Sigmoid colon (tissue), 7 donors: ENCODE results near the gene EEF2KMT. TPM values are rescaled to one million over a fixed set of nuclear protein-coding genes. Genes with fewer than 3 reads are reported as not detected.

Experiments used
- DNase-seq: peaks from one replicate; pipeline ENCODE4 v3.0.0-alpha.2; 2019
- H3K27ac ChIP-seq, 4 donors: fragments of 200-600 bp; sonication (generic); one replicate each; pipeline ENCODE4 v1.5.1; 2016 to 2019; ENCODE audit warnings: mild to moderate bottlenecking in 1 of 4
- H3K27me3 ChIP-seq, 3 donors: fragments of 200-600 bp; sonication (generic); one replicate each; pipeline ENCODE4 v1.5.1; 2019; ENCODE audit warnings: mild to moderate bottlenecking in 1 of 3
- H3K36me3 ChIP-seq, 4 donors: fragments of 200-600 bp; sonication (generic); one replicate each; pipeline ENCODE4 v1.5.1; 2016 to 2019
- H3K4me1 ChIP-seq, 4 donors: fragments of 200-600 bp; sonication (generic); one replicate each; pipeline ENCODE4 v1.5.1; 2017 to 2019
- H3K4me3 ChIP-seq, 4 donors: fragments of 200-600 bp; sonication (generic); one replicate each; pipeline ENCODE4 v1.5.1; 2017 to 2019; ENCODE audit warnings: mild to moderate bottlenecking in 2 of 4, moderate library complexity in 1 of 4
- H3K9me3 ChIP-seq, 4 donors: fragments of 200-600 bp in 3 of 4; sonication (generic) in 3 of 4; one replicate each; pipeline versions ENCODE4 v1.5.1 to v1.6.1; 2013 to 2019
- EP300 ChIP-seq, 4 donors: sonication (generic); formaldehyde crosslinking; IDR thresholded peaks; one replicate each; pipeline ENCODE4 v1.6.1; 2017; ENCODE audit warnings: antibody characterized with exemption in 4 of 4
- POLR2A ChIP-seq, 2 donors: fragments of 450-650 bp; IDR thresholded peaks; one replicate each; pipeline ENCODE4 v1.6.1; 2016; ENCODE audit warnings: antibody characterized with exemption in 2 of 2, mild to moderate bottlenecking in 2 of 2, moderate library complexity in 2 of 2
- POLR2AphosphoS5 ChIP-seq, 4 donors: sonication (generic); formaldehyde crosslinking; IDR thresholded peaks; one replicate each; pipeline ENCODE4 v1.6.1; 2017; ENCODE audit warnings: antibody characterized with exemption in 4 of 4
- WGBS, 2 donors: extraction: QIAGEN DNeasy Blood & Tissue Kit; methylation state at CpG; one replicate each; pipeline ENCODE4 v1.1.7; 2013; 5-methylcytosine and 5-hydroxymethylcytosine counted together
- intact Hi-C: fragments of 100-400 bp; cut with DNase I; formaldehyde crosslinking; loops from one replicate; pipeline ENCODE4 v1.15.1; 2023
- polyA plus RNA-seq, 3 donors: library from polyadenylated mRNA; stranded (reverse); fragments of 200-250 nt; gene quantifications; one replicate each; pipeline ENCODE4 v1.2.3, GENCODE V29; 2013
- total RNA-seq, 4 donors: library from RNA; depleted of rRNA; stranded (reverse); fragments of >200 nt; gene quantifications; one replicate each; pipeline ENCODE4 v1.1.0, GENCODE V29; 2016
- TF ChIP-seq, protein P1 (sequence below), 4 experiments: fragments of 450-650 bp in 3 of 4; fragments of 200-600 bp in 1 of 4; IDR thresholded peaks; one replicate each; pipeline ENCODE4 v1.5.1; 2016 to 2019; ENCODE audit warnings: antibody characterized with exemption in 4 of 4, mild to moderate bottlenecking in 3 of 4, moderate library complexity in 2 of 4
- donor health status: healthy with polysubstance abuse.
- donor health status: Bipolar disorder and iron deficiency.
- donor health status: healthy.

Gene EEF2KMT
- total and polyA plus RNA-seq, 7 donors, result 4.2 to 11.1 (median 8.6) TPM

DNA sequence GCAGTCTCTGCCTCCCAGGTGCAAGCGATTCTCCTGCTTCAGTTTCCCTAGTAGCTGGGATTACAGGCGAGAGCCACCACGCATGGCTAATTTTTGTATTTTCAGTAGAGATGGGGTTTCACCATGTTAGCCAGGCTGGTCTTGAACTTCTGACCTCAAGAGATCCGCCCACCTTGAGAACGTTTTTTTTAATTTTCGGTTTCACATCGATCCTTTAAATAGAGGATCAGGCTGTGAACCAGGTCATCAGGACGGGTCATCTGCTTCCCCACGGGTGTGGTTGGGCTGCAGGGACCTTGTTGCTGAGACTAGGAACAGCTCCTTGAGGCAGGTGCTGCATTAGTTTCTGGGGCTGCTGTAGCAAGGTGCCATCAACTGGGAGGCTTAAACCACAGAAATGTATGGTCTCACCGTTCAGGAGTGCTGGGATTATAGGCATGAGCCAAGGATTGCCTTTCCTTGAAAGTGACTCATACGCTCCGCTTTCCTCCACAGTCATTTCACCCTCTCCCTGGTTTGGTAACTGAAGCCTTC, 55.9 kb downstream of the EEF2KMT start:
- Histone ChIP-seq H3K27ac (no peak overlapping the region), H3K4me3 (no peak overlapping the region), H3K9me3 (no peaks in the 10 kb centered on the region), H3K4me1 (no peaks in the 10 kb centered on the region), H3K36me3 (no peaks in the 10 kb centered on the region), H3K27me3 (peaks cover 0 to 3% (median 0%) of the 10 kb centered on the region in 3 donors)
- intact Hi-C loops, result no loop called here
- 56 to 75% methylated on average over 12 of the region's 12 CpGs for WGBS, 2 donors
- TF ChIP-seq, protein P1, sequence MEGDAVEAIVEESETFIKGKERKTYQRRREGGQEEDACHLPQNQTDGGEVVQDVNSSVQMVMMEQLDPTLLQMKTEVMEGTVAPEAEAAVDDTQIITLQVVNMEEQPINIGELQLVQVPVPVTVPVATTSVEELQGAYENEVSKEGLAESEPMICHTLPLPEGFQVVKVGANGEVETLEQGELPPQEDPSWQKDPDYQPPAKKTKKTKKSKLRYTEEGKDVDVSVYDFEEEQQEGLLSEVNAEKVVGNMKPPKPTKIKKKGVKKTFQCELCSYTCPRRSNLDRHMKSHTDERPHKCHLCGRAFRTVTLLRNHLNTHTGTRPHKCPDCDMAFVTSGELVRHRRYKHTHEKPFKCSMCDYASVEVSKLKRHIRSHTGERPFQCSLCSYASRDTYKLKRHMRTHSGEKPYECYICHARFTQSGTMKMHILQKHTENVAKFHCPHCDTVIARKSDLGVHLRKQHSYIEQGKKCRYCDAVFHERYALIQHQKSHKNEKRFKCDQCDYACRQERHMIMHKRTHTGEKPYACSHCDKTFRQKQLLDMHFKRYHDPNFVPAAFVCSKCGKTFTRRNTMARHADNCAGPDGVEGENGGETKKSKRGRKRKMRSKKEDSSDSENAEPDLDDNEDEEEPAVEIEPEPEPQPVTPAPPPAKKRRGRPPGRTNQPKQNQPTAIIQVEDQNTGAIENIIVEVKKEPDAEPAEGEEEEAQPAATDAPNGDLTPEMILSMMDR (IDR thresholded peaks at IDR 0.05), result no peak
- TF ChIP-seq POLR2A (IDR thresholded peaks at IDR 0.05) (no peak), POLR2AphosphoS5 (IDR thresholded peaks at IDR 0.05) (no peak), EP300 (IDR thresholded peaks at IDR 0.05) (no peak)
- DNase-seq, result no peak

DNA sequence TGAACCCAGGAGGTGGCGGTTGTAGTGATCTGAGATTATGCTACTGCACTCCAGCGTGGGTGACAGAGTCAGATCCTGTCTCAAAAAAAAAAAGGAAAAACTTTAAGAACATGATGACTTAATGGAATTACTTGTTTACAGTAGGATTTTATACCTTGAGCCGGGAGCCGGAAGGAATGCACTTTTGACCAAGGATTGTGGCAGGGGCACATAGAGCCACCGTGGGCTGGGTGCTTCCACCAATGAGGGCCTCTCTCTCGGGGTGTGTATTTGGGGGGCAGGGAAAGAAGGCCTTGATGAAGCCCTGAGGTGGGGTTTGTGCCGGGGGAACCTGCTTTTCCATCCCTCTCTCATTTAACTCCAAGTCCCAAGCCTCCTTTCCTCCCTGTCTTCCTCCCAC, 57.1 kb downstream of the EEF2KMT start:
- no peak for DNase-seq
- Histone ChIP-seq H3K27ac (no peak overlapping the region), H3K4me1 (no peaks in the 10 kb centered on the region), H3K36me3 (no peaks in the 10 kb centered on the region), H3K4me3 (no peak overlapping the region), H3K9me3 (no peaks in the 10 kb centered on the region), H3K27me3 (peaks cover 0 to 3% (median 0%) of the 10 kb centered on the region in 3 donors)
- TF ChIP-seq EP300 (IDR thresholded peaks at IDR 0.05), result no peak
- intact Hi-C loops, result no loop called here
- 22 to 53% methylated on average over 7 of the region's 7 CpGs for WGBS, 2 donors

DNA sequence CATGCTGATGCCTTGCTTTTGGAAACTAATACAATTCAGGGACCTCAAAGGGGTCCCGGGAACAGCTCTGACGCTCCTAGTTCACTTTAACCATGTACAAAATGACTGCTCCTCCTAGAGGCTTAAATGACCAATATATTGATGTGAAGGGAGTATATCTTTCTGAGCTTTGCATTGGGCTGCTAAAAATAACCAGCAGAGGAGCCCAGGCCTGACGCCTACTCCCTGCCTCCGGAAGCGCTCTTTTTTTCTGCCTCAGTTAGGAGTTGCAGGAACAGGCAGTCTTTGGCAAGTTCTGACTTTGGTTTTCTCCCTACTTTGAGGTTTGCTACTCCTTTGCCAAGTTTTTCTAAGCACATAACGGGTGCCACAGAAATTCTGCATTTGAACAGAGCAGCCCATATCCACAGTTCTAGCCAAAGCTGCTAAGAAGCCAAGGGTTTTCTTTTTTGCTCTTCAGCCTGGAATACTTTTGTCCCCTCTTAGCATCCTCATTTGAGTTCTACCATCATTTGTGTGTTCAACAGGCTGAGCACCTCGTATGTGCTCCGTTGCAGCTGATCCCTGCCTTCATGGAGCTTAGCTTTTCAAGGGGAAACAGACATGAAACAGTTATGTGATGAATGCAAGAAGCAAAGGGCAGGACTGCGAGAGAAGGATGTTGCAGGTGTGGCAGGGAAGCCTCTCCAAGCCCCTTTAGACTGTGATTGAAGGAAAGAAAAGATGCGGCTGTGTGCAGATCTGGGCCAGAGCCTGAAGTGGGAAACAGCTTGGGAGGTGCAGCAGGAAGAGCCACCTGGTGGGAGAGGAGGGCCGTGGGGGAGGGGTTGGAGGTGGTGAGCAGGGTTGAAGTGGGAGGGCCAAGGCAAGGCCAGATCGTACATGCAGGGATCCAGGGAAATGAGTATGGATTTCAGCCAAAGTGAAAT, 61.1 kb downstream of the EEF2KMT start:
- intact Hi-C loops, result no loop called here
- Histone ChIP-seq H3K36me3 (no peaks in the 10 kb centered on the region), H3K9me3 (no peaks in the 10 kb centered on the region), H3K27me3 (no peaks in the 10 kb centered on the region), H3K4me1 (peaks cover 0 to 21% (median 16%) of the 10 kb centered on the region in 4 donors), H3K4me3 (no peak overlapping the region), H3K27ac (no peak overlapping the region)
- TF ChIP-seq, protein P1 (IDR thresholded peaks at IDR 0.05), result no peak
- no peak for TF ChIP-seq POLR2AphosphoS5 (IDR thresholded peaks at IDR 0.05)
- WGBS, 2 donors, result 64 to 71% methylated on average over 12 of the region's 12 CpGs
- DNase-seq, result no peak

DNA sequence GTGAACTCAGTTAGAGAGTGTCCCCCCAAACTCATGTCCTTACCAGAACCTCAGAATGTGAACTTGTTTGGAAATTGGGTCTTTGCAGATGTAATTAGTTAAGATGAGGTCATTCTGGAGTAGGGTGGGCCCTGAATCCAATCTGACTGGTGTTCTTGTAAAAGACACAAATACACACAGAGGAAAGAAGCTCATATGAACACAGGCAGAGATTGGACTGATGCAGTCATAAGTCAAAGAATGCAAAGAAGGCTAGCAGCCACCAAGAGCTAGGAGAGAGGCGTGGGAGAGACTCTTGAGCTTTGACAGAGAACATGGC, 61.7 kb downstream of the EEF2KMT start:
- Histone ChIP-seq H3K4me1 (peaks cover 0 to 21% (median 16%) of the 10 kb centered on the region in 4 donors), H3K27me3 (no peaks in the 10 kb centered on the region), H3K4me3 (no peak overlapping the region), H3K9me3 (no peaks in the 10 kb centered on the region), H3K36me3 (no peaks in the 10 kb centered on the region), H3K27ac (no peak overlapping the region)
- intact Hi-C loops, result no loop called here
- DNase-seq, result no peak
- TF ChIP-seq POLR2AphosphoS5 (IDR thresholded peaks at IDR 0.05) (no peak), EP300 (IDR thresholded peaks at IDR 0.05) (no peak), POLR2A (IDR thresholded peaks at IDR 0.05) (no peak)
- TF ChIP-seq, protein P1 (IDR thresholded peaks at IDR 0.05), result no peak
- WGBS, 2 donors, result 79 to 88% methylated on average over 1 of the region's 1 CpG

Other genes with a start within 250 kb of the EEF2KMT start
- gene PPL, start 160.6 kb downstream of the EEF2KMT start, total RNA-seq, result 10 to 100 TPM; 10.3 to 42.9 (median 37.0) TPM
- gene PPL, start 160.6 kb downstream of the EEF2KMT start, polyA plus RNA-seq, result 10 to 100 TPM in 1 of 3 donors, 1 to 10 TPM in 2; 4.6 to 27.0 (median 8.3) TPM
- 1 to 10 TPM in 1 of 4 donors, under 1 TPM in 3; 0.28 to 2.5 (median 0.65) TPM for gene SEC14L5, start 139.5 kb downstream of the EEF2KMT start, total RNA-seq
- gene SEC14L5, start 139.5 kb downstream of the EEF2KMT start, polyA plus RNA-seq, result under 1 TPM; under 0.01 to 0.46 (median 0.35) TPM
- gene NAGPA, start 63.9 kb downstream of the EEF2KMT start, total RNA-seq, result 10 to 100 TPM; 11.7 to 30.7 (median 17.1) TPM
- gene NAGPA, start 63.9 kb downstream of the EEF2KMT start, polyA plus RNA-seq, result 10 to 100 TPM; 10.8 to 20.3 (median 14.8) TPM
- gene C16orf89, start 31.8 kb downstream of the EEF2KMT start, total RNA-seq, result 10 to 100 TPM in 3 of 4 donors, 1 to 10 TPM in 1; 4.6 to 15.7 (median 13.4) TPM
- gene C16orf89, start 31.8 kb downstream of the EEF2KMT start, polyA plus RNA-seq, result 1 to 10 TPM; 2.5 to 6.6 (median 2.7) TPM
- 10 to 100 TPM in 3 of 4 donors, 1 to 10 TPM in 1; 9.7 to 30.4 (median 14.3) TPM for gene ALG1, start 26.0 kb downstream of the EEF2KMT start, total RNA-seq
- 10 to 100 TPM in 1 of 3 donors, 1 to 10 TPM in 2; 2.4 to 35.0 (median 4.2) TPM for gene ALG1, start 26.0 kb downstream of the EEF2KMT start, polyA plus RNA-seq